Breast epithelium (tissue), 3 donors: ENCODE results near the gene SMIM28.

Source experiments
- POLR2A ChIP-seq: fragments of 450-650 bp; IDR thresholded peaks from one replicate; pipeline ENCODE4 v1.6.1; 2016; ENCODE audit warnings: antibody characterized with exemption, mild to moderate bottlenecking, moderate library complexity
- POLR2AphosphoS5 ChIP-seq, 3 donors: sonication (generic); formaldehyde crosslinking; IDR thresholded peaks; one replicate each; pipeline ENCODE4 v1.6.1; 2017; ENCODE audit warnings: antibody characterized with exemption in 3 of 3
- TF ChIP-seq, protein P1 (sequence below), 3 donors: fragments of 450-650 bp; IDR thresholded peaks; one replicate each; pipeline ENCODE4 v1.5.1; 2016 to 2017; ENCODE audit warnings: antibody characterized with exemption in 3 of 3, mild to moderate bottlenecking in 3 of 3, moderate library complexity in 3 of 3

- TF ChIP-seq, protein P1, sequence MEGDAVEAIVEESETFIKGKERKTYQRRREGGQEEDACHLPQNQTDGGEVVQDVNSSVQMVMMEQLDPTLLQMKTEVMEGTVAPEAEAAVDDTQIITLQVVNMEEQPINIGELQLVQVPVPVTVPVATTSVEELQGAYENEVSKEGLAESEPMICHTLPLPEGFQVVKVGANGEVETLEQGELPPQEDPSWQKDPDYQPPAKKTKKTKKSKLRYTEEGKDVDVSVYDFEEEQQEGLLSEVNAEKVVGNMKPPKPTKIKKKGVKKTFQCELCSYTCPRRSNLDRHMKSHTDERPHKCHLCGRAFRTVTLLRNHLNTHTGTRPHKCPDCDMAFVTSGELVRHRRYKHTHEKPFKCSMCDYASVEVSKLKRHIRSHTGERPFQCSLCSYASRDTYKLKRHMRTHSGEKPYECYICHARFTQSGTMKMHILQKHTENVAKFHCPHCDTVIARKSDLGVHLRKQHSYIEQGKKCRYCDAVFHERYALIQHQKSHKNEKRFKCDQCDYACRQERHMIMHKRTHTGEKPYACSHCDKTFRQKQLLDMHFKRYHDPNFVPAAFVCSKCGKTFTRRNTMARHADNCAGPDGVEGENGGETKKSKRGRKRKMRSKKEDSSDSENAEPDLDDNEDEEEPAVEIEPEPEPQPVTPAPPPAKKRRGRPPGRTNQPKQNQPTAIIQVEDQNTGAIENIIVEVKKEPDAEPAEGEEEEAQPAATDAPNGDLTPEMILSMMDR (IDR thresholded peaks at IDR 0.05) = no peak
- TF ChIP-seq POLR2A (no peak), POLR2AphosphoS5 (IDR thresholded peaks at IDR 0.05) (no peak)
Measured at GRCh38 chr6:138432063-138432356, 54.3 kb downstream of the SMIM28 start.
